HUDEP-2 (cell line): ENCODE data around the gene SIGLEC1.

Experiments used
- DNase-seq, 76 experiments: peaks; one replicate each; lab custom pipeline; 2025; ENCODE audit not compliant: unreplicated experiment in 76 of 76; lab: John Stamatoyannopoulos, UW

The SIGLEC1 gene

GRCh38 chr20:3729378-3729777 is 17.0 kb upstream of the SIGLEC1 start:
- no peak for DNase-seq

GRCh38 chr20:3728876-3729275 is 16.5 kb upstream of the SIGLEC1 start:
- DNase-seq = no peak

GRCh38 chr20:3728354-3728753 is 16.0 kb upstream of the SIGLEC1 start:
- no peak for DNase-seq

GRCh38 chr20:3727401-3728021 is 15.1 kb upstream of the SIGLEC1 start:
- DNase-seq = no peak

- DNase-seq = no peak
These were observed 12.0 kb upstream of the SIGLEC1 start for GRCh38 chr20:3724356-3724755.

- no peak for DNase-seq
These were observed 10.9 kb upstream of the SIGLEC1 start for GRCh38 chr20:3723284-3723683.

GRCh38 chr20:3721912-3722311 is 9.5 kb upstream of the SIGLEC1 start:
- DNase-seq = no peak

GRCh38 chr20:3720626-3721025 is 8.2 kb upstream of the SIGLEC1 start:
- DNase-seq = no peak

- no peak for DNase-seq
These were observed 7.7 kb upstream of the SIGLEC1 start for GRCh38 chr20:3720068-3720467.

- no peak for DNase-seq
These were observed 6.6 kb upstream of the SIGLEC1 start for GRCh38 chr20:3719046-3719445.

GRCh38 chr20:3716195-3716834 is 3.9 kb upstream of the SIGLEC1 start:
- peak in 56 of 76 experiments; percentile 2 to 60 (median 31) for DNase-seq

GRCh38 chr20:3714092-3714491 is 1.7 kb upstream of the SIGLEC1 start:
- DNase-seq = no peak

GRCh38 chr20:3711484-3711941 is 887 bp downstream of the SIGLEC1 start:
- no peak for DNase-seq

- DNase-seq = peak in 55 of 76 experiments; percentile 3 to 81 (median 51)
These were observed 1.5 kb downstream of the SIGLEC1 start for GRCh38 chr20:3710703-3711483.

GRCh38 chr20:3710011-3710466 is 2.4 kb downstream of the SIGLEC1 start:
- DNase-seq = no peak

- no peak for DNase-seq
These were observed 4.9 kb downstream of the SIGLEC1 start for GRCh38 chr20:3707508-3707899.

GRCh38 chr20:3706774-3707507 is 5.5 kb downstream of the SIGLEC1 start:
- DNase-seq = peak in 1 of 76 experiments; percentile 4

- DNase-seq = no peak
These were observed 6.2 kb downstream of the SIGLEC1 start for GRCh38 chr20:3705970-3706739.

- DNase-seq = no peak
These were observed 6.9 kb downstream of the SIGLEC1 start for GRCh38 chr20:3705491-3705969.

GRCh38 chr20:3704087-3704486 is 8.3 kb downstream of the SIGLEC1 start:
- no peak for DNase-seq
